HEK293 (cell line): ENCODE measurements around the gene NHEJ1.
A peak's percentile ranks its signal among the peaks of the same experiment; 100 is the strongest.

Experiments used
- CTCF ChIA-PET: fragments of 350-600 bp; formaldehyde crosslinking; extraction: SDS; loops from one replicate; lab custom pipeline; 2021; ENCODE audit warnings: antibody characterized with exemption; lab: Yijun Ruan, JAX
- POLR2A ChIA-PET: fragments of 300-600 bp; formaldehyde crosslinking; extraction: SDS; loops from one replicate; lab custom pipeline; 2020; ENCODE audit warnings: antibody characterized with exemption, inconsistent platforms; lab: Yijun Ruan, JAX
- H3K27ac ChIP-seq: fragments of 200-500 bp; sonication (Bioruptor generic); 2 replicates; pipeline ENCODE4 v1.5.1; 2014; ENCODE audit warnings: low read depth, low read length, control low read depth, inconsistent platforms; ENCODE audit errors: extremely low read depth
- H3K36me3 ChIP-seq, 2 experiments: fragments of 200-500 bp in 1 of 2; sonication (Bioruptor generic) in 1 of 2; 1 replicate in 1 of 2; 2 replicates in 1 of 2; pipeline ENCODE4 v1.5.1; 2014 to 2017; ENCODE audit warnings: inconsistent platforms in 2 of 2, low read length in 2 of 2; ENCODE audit not compliant: control insufficient read depth in 2 of 2, insufficient read depth in 1 of 2
- H3K4me1 ChIP-seq: fragments of 200-500 bp; sonication (Bioruptor generic); 2 replicates; pipeline ENCODE4 v1.5.1; 2014; ENCODE audit warnings: mild to moderate bottlenecking, low read length, inconsistent platforms; ENCODE audit not compliant: control insufficient read depth, insufficient read depth
- H3K4me3 ChIP-seq: 2 replicates; pipeline ENCODE4 v1.5.1; 2011; ENCODE audit warnings: low read depth, mild to moderate bottlenecking, control low read depth, low read length, moderate library complexity
- H3K9me3 ChIP-seq: fragments of 200-500 bp; sonication (Bioruptor generic); 2 replicates; pipeline ENCODE4 v1.5.1; 2014; ENCODE audit warnings: low read depth, low read length, inconsistent platforms; ENCODE audit not compliant: control insufficient read depth, insufficient read depth
- OVOL3 ChIP-seq: fragments of 450-650 bp; formaldehyde crosslinking; IDR thresholded peaks from 2 replicates; pipeline ENCODE4 v1.5.1; 2016; ENCODE audit warnings: missing biosample characterization, missing genetic modification characterization
- ZBTB7A ChIP-seq: fragments of 450-650 bp; formaldehyde crosslinking; IDR thresholded peaks from 2 replicates; pipeline ENCODE4 v1.5.1; 2016; ENCODE audit warnings: low read depth, missing biosample characterization, missing genetic modification characterization
- ZNF274 ChIP-seq, 2 experiments: fragments of 200-500 bp in 1 of 2; fragments of 450-650 bp in 1 of 2; sonication (Bioruptor generic) in 1 of 2; formaldehyde crosslinking in 1 of 2; IDR thresholded peaks; 2 replicates each; pipeline versions ENCODE4 v1.5.1 to v1.6.1; 2014 to 2016; ENCODE audit warnings: borderline replicate concordance in 1 of 2, inconsistent platforms in 1 of 2, low read length in 1 of 2, missing biosample characterization in 1 of 2, missing genetic modification characterization in 1 of 2
- ZNF48 ChIP-seq: fragments of 450-650 bp; formaldehyde crosslinking; IDR thresholded peaks from 2 replicates; pipeline ENCODE4 v1.5.1; 2016; ENCODE audit warnings: missing biosample characterization, missing genetic modification characterization
- ZNF560 ChIP-seq: fragments of 450-650 bp; formaldehyde crosslinking; IDR thresholded peaks from 2 replicates; pipeline ENCODE4 v1.5.1; 2017; ENCODE audit warnings: missing biosample characterization, missing genetic modification characterization, borderline replicate concordance
- ZNF654 ChIP-seq: fragments of 450-650 bp; formaldehyde crosslinking; IDR thresholded peaks from 2 replicates; pipeline ENCODE4 v1.5.1; 2016; ENCODE audit warnings: low read depth, missing biosample characterization, missing genetic modification characterization
- ZSCAN18 ChIP-seq: fragments of 450-650 bp; formaldehyde crosslinking; IDR thresholded peaks from 2 replicates; pipeline ENCODE4 v1.5.1; 2016; ENCODE audit warnings: missing biosample characterization, missing genetic modification characterization
- TF ChIP-seq, protein P1 (sequence below): fragments of 450-650 bp; formaldehyde crosslinking; IDR thresholded peaks from 2 replicates; pipeline ENCODE4 v1.5.1; 2016; ENCODE audit warnings: missing biosample characterization, missing genetic modification characterization
- TF ChIP-seq, protein P2 (sequence below): fragments of 450-650 bp; formaldehyde crosslinking; IDR thresholded peaks from 2 replicates; pipeline ENCODE4 v1.5.1; 2016; ENCODE audit warnings: missing biosample characterization, missing genetic modification characterization
- TF ChIP-seq, protein P3 (sequence below): fragments of 450-650 bp; formaldehyde crosslinking; IDR thresholded peaks from 2 replicates; pipeline ENCODE4; 2016; ENCODE audit warnings: missing biosample characterization, missing genetic modification characterization

Gene NHEJ1

DNA sequence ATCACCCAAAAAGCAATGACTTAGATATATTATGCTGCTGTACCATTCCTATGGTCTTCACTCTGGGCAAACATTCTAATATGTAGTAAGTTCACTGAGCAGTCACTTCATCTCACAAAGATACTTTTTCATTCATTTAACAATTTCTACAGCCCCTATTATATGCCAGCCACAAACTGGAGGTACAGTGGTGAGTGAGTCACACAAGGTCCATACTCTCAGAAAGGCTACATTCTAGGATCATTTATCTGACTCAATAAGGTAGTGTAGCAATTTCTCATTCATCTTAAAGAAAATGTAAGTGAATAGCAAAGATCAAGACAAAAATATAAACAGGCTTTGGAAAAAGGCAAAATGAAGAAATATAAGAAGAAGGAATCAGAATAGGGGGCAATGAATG, 40.5 kb downstream of the NHEJ1 start (continued):
- TF ChIP-seq ZNF560 (tag by site-specific recombination), result no peak
- no peak for TF ChIP-seq ZNF274 (IDR thresholded peaks at IDR 0.05; ENCODE audit: low read length)
- no peak for TF ChIP-seq ZNF274 (tag by site-specific recombination; IDR thresholded peaks at IDR 0.05; ENCODE audit: borderline replicate concordance)
- TF ChIP-seq ZBTB7A (tag by site-specific recombination), result no peak

- POLR2A ChIA-PET, result interaction anchor here (0.7 kb wide), 1 partner anchor 25 kb away, joined by 3 read pairs; no protein-coding TSS in a partner anchor
- no peak overlapping the region for H3K4me3 ChIP-seq
- CTCF ChIA-PET, result interaction anchor here (0.5 to 11.2 kb wide), 60 partner anchors 9 to 1924 kb away, joined by 3 to 123 read pairs (median 4); partner anchors contain the start of genes CFAP65, IHH and NHEJ1
- H3K36me3 ChIP-seq, result no peaks in the 10 kb centered on the region
- no peak overlapping the region for H3K27ac ChIP-seq
- no peaks in the 10 kb centered on the region for H3K9me3 ChIP-seq
- H3K4me1 ChIP-seq, result peaks cover 27% of the 10 kb centered on the region
- TF ChIP-seq, protein P1, sequence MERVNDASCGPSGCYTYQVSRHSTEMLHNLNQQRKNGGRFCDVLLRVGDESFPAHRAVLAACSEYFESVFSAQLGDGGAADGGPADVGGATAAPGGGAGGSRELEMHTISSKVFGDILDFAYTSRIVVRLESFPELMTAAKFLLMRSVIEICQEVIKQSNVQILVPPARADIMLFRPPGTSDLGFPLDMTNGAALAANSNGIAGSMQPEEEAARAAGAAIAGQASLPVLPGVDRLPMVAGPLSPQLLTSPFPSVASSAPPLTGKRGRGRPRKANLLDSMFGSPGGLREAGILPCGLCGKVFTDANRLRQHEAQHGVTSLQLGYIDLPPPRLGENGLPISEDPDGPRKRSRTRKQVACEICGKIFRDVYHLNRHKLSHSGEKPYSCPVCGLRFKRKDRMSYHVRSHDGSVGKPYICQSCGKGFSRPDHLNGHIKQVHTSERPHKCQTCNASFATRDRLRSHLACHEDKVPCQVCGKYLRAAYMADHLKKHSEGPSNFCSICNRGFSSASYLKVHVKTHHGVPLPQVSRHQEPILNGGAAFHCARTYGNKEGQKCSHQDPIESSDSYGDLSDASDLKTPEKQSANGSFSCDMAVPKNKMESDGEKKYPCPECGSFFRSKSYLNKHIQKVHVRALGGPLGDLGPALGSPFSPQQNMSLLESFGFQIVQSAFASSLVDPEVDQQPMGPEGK (tag by site-specific recombination), result 0 out of 2 replicates have a peak, but pooled peaks have one; percentile 25
- no peak for TF ChIP-seq ZNF48 (tag by site-specific recombination)
- TF ChIP-seq ZNF654 (tag by site-specific recombination), result peak; percentile 85
- TF ChIP-seq, protein P2, sequence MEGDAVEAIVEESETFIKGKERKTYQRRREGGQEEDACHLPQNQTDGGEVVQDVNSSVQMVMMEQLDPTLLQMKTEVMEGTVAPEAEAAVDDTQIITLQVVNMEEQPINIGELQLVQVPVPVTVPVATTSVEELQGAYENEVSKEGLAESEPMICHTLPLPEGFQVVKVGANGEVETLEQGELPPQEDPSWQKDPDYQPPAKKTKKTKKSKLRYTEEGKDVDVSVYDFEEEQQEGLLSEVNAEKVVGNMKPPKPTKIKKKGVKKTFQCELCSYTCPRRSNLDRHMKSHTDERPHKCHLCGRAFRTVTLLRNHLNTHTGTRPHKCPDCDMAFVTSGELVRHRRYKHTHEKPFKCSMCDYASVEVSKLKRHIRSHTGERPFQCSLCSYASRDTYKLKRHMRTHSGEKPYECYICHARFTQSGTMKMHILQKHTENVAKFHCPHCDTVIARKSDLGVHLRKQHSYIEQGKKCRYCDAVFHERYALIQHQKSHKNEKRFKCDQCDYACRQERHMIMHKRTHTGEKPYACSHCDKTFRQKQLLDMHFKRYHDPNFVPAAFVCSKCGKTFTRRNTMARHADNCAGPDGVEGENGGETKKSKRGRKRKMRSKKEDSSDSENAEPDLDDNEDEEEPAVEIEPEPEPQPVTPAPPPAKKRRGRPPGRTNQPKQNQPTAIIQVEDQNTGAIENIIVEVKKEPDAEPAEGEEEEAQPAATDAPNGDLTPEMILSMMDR (tag by site-specific recombination), result peak; percentile 63
- TF ChIP-seq ZSCAN18 (tag by site-specific recombination), result no peak
- TF ChIP-seq, all 188 proteins: peak for 3
Observed at GRCh38 chr2:219119422-219120043, 41.1 kb downstream of the NHEJ1 start.

DNA sequence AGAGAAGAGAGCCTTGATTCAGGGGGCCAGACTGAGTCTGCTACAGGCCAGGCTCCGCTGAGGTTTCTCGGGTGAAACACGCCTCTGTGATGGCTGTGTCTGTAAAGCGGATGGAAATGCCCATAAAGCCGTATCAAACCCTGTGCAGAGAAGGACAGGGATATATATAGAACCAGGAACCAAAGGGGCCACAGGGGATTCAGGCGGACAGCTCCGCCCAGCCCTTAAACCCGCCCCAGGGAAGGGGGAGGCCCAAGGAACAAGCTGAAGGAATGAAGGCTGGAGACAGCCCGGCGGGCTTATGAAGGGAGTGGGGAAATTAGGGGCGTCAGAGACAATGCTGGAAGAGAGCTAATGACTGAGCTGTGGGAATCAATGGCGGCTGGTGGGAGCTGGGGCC, 42.1 kb downstream of the NHEJ1 start:
- H3K4me3 ChIP-seq, result no peak overlapping the region
- no peaks in the 10 kb centered on the region for H3K9me3 ChIP-seq
- CTCF ChIA-PET, result interaction anchor here (0.5 to 11.2 kb wide), 23 partner anchors 8 to 639 kb away, joined by 3 to 123 read pairs (median 8); partner anchors contain the start of gene NHEJ1
- H3K27ac ChIP-seq, result no peak overlapping the region
- peaks cover 17% of the 10 kb centered on the region for H3K4me1 ChIP-seq
- no peaks in the 10 kb centered on the region for H3K36me3 ChIP-seq
- POLR2A ChIA-PET, result no interaction called here
- TF ChIP-seq, protein P3, sequence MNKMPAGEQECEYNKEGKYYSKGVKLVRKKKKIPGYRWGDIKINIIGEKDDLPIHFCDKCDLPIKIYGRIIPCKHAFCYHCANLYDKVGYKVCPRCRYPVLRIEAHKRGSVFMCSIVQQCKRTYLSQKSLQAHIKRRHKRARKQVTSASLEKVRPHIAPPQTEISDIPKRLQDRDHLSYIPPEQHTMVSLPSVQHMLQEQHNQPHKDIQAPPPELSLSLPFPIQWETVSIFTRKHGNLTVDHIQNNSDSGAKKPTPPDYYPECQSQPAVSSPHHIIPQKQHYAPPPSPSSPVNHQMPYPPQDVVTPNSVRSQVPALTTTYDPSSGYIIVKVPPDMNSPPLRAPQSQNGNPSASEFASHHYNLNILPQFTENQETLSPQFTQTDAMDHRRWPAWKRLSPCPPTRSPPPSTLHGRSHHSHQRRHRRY (tag by site-specific recombination), result no peak
- TF ChIP-seq OVOL3 (tag by site-specific recombination), result no peak
